Activated CD4-positive, alpha-beta T cell treated with anti-CD3 and anti-CD28 coated beads for 4 hours (primary cell): ENCODE results near the gene SPAG16.
"Not testable (repeated sequence)": the region's sequence is repeated elsewhere in the genome, so short reads cannot be mapped to it uniquely, and the experiment has no call there.

Experiments used
- DNase-seq, 2 donors: peaks; one replicate each; pipeline ENCODE4 v3.0.0-alpha.2; 2020

SPAG16 gene

DNA sequence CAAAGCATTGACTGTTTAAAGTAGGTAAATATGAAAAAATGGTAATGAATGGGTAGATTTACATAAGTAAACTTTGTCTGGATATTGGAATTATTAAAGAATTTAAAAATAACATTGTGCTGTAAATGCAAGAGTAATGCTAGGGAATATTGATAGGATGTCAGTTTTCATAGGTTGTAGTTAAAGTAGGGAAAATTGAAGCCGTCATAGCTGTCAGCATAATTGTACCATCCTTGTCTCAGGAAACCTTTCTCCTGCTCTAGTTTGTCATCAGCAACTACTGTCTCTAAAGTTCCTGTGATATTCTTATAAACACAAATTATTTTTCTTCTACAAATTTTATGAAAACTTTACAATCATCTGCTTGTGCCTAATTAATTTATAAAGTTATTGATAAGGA lies 10.1 kb upstream of the SPAG16 start:
- no peak for DNase-seq

DNA sequence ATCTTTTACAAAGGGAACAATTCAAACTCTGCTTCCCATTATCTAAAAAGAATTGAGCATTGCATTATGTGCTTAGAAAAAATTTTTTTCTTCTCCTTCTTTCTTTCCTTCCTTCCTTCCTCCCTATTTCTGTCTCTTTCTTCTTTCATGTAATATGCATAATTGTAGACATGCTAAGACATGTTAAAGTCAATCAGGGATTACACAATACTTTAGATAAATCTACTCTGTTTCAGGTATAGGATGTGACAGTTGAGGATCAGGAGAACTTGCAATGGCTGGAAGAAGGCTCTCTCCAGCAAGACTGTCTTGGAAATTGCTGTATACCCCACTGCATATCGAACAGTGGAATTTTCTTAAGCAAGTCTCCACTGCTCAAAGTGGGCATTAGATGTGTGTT lies 9.0 kb upstream of the SPAG16 start:
- DNase-seq = no peak

DNA sequence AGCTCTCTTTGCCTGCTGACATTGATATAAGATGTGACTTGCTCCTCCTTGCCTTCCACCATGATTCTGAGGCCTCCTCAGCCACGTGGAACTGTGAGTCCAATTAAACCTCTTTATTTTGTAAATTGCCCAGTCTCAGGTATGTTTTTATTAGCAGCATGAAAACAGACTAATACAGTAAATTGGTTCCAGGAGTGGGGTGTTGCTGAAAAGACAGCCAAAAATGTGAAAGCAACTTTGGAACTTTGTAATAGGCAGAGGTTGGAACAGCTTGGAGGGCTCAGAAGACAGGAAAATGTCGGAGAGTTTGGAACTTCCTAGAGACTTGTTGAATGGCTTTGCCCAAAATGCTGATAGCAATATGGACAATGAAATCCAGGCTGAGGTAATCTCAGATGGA lies 7.1 kb upstream of the SPAG16 start:
- DNase-seq = not testable (repeated sequence)

DNA sequence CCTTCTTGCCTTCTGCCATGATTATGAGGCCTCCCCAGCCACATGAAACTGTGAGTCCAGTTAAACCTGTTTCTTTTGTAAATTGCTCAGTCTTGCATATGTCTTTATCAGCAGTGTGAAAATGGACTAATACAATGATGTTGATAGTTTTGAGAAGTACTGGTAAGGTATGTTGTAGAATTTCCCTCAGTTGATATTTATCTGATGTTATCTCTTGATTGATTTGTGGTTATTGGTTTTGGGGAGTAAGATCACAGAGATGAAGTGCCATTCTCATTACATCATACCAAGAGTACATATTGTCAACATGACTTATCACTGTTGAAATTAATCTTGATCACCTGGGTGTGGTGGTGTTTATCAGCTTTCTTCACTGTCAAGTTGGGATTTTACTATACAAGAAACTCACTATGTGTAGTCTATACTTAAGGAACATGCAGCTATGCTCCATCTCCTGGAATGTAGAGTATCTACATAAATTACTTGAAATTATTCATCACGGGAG lies 5.1 kb upstream of the SPAG16 start:
- no peak for DNase-seq

DNA sequence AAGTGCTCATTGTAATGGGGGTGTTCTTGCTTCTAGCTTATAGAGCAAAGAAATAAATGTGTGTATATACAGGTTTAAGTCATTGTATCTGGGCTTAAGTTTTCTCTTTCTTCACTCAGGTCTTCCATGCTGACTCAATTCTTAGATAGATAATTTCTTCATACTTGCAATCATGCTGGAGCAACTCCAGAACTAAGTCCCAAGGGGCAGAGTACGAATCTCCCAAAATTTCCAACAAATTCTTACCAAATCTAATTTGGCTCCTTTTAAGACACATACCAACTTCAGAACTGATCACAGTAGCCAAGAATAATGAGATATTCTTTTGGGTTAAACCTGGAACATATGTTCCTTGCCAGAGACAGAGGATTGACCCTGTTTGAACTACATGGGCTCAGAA lies 4.3 kb upstream of the SPAG16 start:
- DNase-seq = no peak

DNA sequence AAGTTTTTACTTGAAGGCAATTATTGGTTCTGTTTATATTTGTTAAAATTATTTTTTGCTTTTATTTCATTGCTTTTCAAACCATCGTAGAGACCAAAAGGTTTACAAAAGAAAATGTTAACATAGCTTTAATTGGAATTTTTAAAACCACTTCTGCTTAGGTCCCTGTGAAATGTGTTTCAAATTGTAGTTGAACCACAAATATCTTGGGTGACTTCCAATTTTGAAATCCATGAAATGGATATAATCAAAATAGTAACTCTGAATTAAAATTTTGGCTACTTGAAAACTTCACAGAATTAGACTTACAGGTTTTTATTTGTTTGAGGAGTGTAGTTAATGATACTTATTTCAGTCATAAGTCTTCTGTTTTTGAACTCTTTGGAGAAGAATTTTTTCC lies 3.1 kb upstream of the SPAG16 start:
- DNase-seq = no peak

DNA sequence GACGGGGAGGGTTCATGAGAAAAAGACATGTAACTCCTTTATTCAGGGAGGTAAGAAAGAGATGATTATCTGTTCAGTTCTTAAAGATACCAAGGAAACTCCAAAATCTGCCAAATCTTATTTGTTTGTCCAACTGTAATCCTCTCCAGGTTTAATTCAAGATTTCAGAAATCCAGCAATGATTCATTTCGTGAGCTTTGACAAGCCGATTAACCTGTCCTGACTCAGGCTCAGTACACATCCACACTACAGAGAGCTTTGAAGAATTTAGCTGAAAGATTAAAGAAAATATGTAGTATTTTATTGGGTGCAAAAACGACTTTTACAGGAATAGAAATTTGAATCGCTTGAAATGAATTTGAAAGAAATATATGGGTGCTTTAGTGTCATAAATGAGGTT lies 1.1 kb downstream of the SPAG16 start:
- DNase-seq = no peak

DNA sequence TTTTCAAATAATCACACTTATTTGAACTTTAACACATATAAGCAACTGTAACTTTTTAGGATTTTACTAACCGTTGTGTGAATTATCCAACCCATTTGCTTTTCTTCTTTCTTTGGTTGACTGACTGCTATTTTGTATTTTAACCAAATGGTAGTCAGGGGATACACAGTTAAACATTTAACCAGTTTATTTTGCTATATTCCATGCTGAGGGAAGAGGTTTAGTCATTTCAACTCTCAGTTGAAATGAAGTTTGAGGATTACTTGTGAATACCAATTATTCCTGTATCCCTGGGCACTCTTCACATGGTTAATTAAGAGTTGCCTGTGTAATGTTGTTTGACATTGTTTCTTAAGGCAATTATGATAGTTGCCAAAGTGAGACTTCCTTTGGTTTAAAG lies 1.9 kb downstream of the SPAG16 start:
- no peak for DNase-seq

DNA sequence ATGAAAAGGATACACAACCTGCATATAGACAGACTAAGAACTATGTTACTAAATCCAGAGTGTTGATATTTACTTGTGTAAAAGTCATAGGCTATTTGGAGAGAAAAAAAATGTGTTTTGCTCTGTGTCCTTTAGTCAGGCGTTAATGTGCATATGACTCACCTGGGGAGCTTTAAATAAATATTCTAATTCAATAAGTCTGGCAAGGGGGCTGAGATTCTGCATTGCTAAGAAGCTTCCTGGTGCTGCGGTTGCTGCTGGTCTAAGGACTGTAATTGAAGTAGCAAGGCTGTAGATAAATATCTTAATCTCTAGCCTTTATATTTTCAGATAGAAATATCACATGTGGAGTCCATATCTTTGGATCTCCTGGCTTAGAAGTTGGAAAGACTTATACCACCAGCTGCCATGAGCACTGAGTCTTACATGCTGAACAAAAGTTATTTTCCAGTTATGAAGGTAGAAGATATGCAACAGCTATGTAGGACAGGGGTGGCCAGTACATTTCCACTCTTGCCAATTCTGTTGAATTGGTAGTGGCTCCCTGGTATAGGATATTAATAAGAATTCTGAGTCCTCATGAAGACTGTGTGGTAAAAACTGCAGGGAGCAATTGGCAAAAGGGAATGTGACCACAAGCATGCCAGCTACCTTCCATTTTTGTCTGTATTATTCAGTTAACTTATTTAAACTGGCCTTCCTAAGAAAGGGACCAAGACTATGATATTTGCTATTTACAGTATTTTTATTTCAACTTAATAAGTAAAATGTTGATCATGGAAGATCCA lies 4.8 kb downstream of the SPAG16 start:
- DNase-seq = no peak

DNA sequence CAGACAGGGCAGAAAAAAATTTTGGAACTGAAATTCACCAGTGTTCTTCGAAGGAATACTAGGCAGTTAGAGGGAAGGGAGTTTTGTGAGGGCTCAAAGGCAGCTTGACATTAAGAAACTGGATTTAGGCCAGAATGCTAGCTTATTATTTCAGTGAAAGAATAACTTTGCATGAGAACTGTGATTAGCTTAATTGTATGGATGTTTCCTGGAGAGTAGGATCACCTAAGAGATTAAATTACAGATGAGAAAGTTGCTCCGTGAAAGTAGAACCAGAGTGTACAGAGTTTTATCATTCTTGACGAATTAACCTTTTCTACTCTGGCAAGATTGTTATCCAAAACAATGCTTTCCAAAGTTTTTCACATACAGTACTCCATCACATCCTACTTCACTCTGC lies 6.2 kb downstream of the SPAG16 start:
- no peak for DNase-seq

DNA sequence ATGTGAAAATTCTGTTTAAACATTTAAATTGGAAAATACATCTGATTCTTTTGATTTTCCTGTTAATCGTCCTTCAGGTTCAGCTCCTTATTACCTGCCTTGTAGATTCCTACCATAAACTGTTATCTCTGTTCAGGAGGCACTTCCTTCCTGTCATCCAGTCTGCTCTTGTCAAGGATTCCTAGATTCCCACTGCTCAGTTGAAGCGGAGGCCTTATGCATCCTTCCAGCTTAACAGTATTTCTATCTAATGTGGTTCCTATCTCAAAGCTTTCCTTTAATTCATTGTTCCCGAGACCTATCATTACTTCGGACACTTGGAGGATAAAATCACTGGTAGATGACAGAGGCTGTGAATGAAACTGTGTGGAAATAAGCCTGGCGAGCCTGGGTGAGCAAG lies 12.0 kb downstream of the SPAG16 start:
- DNase-seq = no peak

DNA sequence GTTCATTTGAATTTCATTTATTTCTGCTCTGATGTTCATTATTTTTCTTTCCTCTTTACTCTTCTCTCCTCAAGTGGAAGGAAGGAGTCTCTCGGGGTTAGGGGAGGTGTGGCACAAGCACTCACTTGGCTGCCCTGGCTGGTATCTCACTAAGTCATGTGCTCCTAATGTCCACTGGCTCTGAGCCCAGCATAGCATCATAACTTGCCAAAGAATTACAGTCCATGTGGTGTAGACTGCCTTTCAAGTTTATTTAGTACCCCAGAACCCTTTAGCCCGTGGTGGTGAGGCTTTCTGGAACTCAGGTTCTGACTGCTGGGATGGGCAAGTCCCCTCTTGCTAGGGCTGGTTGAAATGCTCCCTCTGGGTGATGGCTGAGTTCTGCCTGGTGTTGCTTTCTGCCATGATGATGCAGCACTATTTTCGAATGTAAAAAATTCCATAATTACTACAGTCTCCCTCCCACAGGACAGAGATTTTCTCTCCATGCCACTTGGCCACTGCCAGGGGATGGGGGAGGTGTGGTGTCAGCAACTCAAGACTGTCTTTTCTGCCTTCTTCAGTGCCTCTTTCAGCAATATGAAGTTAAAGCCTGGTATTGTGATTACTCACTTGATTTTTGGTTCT lies 22.2 kb downstream of the SPAG16 start:
- no peak for DNase-seq

DNA sequence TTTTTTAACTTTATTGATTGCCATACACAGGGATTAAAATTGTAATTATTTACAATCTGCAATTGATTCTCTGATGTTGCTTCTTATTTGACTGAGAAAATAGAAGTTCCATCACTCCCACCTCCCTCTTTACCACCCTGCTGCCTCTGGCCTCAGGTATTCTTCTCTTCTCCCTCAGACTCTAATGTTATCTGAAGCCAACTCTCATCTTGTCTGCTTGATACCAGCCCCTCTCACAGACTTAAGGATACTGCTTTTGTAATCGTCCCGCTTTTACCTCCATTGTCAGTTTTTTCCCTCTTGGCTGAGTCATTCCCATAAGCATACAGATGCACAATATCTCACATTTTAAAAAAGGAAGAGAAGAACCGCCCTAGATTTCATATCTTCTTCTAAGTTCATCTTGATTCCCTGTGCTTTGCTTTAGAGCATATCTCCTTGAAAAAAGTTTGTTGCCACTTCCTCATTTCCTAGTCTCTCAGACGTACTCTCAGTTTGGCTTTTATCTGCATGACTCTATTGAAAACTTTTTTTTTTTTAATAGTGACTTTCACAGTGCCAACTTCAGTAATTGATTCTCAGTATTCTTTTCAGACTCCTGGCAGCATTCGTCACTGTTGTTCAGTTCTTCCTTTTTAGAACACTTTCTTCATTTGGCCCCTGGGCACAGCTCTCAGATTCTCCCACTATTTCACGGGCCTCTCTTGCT lies 31.1 kb downstream of the SPAG16 start:
- no peak for DNase-seq

DNA sequence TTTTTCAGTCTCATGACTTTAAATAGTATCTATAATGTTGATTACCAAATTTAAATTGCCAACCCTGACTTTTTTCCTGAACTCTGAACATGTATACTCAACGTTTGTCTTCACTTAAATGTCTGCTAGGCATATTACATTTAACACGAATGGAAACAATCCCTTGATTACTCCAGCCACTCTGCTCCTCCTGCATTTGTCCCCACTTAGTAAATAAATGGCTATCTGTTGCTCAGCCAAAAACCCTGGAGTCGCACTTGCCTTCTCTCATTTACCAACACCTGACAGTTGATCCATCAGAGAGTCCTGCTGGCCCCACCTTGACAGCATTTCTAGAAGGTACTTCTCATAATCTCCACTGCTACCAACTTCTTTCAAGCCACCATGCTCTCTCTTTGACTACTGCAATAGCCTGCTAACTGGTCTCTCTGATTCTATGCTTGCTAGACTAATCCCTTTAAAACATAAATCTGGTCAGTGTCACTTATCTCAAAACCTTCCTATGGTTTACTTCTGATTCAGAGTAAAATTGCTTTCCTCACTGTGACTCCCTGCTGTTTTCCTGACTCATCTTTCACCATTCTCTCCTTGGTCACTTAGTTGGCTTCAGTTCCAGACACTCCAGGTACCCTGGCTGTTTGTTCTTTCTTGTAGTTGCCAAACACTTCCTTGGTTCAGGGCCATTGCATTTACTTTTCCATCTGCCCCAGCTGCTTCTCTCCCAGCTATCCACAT lies 31.9 kb downstream of the SPAG16 start:
- no peak for DNase-seq

DNA sequence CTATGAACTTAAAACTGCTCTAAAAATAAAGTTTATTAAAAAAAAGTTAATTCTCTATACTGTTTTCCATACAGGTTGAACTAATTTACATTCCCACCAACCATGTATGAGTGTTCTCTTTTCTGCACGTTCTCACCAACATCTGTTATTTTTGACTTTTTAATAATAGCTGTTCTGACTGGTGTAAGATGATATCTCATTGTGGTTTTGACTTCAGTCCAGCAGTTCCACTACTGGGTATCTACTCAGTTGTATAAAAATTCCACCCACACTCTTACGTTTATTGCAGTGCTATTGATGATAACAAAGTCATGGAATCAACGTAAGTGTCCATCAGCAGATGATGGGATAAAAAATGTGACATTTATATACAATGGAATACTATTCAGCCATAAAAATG lies 33.7 kb downstream of the SPAG16 start:
- DNase-seq = no peak

DNA sequence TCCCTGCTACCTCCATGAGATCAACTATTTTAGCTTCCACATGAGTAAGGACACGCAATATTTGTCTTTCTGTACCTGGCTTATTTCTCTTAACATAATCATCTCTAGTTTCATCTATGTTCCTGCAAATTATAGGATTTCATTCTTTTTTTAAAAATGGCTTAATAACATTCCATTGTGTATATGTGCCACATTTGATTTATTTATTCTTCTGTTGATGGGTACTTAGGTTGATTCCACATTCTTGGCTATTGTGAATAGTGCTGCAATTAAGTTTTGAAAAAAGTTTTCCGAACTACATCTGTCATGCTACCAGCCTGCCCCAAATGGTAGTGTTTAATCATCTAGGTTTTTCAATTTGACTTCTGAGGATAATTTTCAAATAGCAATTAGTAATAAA lies 36.3 kb downstream of the SPAG16 start:
- DNase-seq = no peak

DNA sequence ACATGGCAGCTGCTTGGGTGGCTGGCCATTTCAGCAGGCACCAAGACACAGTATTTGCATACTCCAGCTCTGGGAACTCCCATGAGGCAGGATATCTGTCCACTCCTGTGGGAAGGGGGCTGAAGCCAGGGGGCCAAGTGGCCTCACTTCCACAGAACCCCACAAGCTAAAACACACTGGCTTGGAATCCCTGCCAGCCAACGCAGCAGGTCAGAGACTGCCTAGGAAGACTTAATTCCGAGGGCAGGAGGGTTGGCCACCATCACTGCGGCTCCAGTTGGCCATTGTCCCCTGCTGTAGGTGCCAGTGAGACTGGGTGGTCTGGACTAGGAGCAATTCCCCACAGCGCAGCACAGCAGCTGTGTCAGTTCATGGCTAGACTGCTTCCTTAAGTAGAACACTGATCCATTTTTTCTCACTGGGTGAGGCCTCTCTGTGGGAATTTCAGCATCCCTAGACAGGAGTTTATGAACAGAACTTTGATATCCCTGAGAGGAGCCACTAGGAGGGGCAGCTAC lies 52.0 kb downstream of the SPAG16 start:
- DNase-seq = no peak

DNA sequence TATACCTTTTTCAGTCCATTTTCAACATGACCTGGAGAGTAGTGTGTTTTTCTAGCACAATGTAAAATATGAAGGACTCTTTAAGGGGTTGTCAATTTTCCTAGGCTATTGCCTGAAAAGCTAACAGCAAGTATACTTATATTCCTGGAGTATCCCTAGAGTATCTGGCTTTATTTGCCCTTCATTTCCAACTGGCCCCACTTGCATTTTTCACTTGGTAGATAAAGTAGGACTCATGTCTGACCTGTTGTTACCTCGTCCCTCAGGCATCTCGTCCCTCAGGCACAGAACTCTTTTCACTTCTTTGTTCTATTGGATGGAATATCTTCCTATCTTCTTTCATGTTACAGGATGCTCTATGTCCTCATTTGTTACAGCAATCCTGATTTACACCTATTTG lies 69.2 kb downstream of the SPAG16 start:
- DNase-seq = no peak

DNA sequence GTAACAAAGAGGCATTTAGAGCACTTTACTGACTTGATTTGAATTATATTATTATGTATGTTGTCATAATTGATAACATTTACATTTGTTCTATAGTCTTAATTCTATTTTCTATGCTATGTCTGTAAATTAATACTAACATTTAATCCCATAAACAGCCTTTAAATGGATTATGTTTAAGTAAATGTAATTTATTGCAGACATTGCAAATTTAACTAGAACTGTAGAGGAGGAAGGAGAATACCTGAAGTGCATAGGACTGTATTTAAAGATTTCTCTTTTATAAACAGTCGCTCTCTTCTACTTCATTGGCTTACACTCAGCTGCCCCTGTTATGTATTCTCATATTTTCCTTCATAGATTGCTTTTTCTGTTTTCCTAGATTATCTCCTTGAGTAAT lies 92.4 kb downstream of the SPAG16 start:
- DNase-seq = no peak

DNA sequence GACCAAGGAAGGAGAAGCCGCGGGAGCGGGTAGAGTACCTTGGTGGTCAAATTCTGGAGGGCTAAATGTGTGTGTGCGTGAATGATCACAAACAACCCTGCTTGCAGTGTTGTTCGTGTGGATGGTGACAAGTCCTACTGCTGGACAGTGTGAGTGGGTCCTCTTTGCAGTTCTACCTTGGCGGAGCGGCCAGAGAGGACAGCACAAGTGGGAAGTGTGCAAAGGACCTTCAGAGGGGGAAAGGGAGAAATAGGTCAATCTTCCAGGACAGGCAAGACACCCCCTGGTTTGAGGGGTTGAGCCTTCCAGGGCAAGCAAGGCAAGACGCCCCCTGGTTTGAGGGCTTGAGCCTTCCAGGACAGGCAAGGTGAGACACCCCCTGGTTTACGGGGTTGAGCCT lies 122.8 kb downstream of the SPAG16 start:
- DNase-seq = not testable (repeated sequence)

DNA sequence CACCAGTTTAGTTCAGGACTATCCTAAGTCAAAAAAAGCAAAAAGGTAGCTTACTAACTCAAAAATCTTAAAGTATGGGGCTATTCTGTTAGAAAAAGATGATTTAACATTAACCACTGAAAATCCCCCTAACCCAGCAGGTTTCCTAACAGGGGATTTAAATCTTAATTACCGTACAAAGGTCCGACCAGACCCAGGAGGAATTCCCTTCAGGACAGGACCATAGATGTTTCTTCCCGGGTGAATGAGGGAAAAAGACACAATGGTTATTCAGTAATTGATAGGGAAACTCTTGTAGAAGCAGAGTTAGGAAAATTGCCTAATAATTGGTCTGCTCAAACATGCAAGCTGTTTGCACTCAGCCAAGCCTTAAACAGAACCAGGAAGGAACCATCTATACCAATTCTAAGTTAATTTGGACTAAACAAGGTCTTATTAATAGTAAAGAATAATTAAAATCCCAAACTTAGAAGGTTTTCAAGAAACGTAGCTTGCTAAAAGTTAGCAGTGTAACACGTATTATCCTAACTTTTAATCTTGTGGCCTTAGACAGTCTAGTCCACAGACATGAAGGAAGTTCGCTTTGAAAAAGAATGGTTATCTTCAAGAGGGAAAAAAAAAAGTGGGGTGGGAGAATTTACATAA lies 124.3 kb downstream of the SPAG16 start:
- DNase-seq = not testable (repeated sequence)

DNA sequence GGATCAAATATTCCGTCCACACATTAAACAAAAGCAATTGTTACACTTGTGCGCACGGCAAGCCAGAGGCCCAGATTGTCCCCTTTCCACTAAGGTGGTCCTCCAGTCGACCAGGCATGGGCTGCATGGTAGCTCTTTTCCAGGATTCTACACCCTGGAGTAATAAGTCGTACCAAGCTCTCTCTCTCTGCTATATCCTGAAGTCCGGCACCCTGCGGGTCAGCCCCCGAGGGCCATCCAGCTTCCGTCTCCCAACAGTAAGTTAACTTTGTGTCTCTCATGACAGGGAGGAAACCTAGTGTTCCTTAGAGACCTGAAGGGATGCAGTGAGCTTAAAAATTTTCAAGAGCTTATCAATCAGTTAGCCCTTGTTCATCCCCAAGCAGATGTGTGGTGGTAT lies 126.4 kb downstream of the SPAG16 start:
- DNase-seq = not testable (repeated sequence)
